ENCODE measurements around the gene UMOD.

DNA sequence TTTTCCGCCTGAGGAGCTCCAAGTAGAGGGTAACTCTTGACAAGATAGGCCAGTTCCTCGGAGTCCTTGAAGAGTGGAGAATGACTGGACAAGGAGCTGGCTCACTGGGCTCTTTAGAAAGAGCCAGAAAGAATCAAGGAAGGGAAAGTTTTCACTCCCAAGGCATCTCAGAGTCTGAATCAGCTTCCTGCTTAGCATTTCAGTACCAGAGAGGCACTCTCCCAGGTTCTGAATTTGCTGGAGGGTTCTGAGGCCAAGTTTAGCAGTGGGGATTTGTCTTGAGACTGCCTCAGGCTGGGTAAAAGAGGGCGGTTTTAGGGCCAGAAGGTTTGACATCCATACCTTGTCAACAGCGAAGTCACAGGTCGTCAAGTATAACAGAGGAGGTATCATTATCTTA is 50.7 kb downstream of the UMOD start:
- no peak for TF ChIP-seq POLR2A (IDR thresholded peaks at IDR 0.05; ENCODE audit: low read length)
- no peak for TF ChIP-seq GATA1 (IDR thresholded peaks at IDR 0.05; ENCODE audit: low read depth, low read length)

All from erythroblast (primary cell).